ENCODE results near the gene CDH23.

DNA sequence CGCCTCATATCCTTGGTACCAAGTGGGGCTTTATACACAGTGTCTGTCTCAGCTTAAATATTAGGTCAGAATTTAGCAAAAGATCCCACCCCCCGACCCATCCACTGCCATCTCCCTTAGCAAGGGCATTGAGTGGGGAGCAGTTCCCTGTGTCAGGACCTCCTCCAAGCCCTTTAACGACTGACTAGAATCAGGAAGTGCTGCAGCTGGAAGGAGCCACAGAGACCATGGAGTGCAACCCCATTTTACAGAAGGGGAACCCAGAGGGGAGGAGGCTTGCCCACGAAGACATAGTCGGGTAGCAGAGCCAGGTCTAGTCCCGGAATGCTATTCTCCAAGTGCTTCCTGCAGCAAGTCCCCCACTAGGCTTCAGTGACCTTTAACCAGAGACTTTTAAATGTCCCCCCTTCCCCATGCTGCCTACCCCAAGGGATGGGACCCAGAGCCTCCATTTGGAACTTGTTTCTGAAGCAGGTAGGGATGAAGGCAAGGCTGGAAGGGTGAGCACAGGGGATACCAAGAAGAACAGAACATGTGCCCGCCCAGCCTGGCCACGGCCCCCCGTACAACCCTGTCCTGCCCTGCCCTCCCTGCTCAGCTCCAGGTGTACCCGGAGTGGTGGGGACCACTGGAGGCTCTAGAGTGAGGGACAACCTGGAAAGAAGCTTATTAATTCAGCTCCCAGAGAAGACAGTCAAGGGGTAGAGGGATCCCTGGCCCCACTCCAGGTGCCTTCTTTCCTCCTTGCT lies 281.5 kb downstream of the CDH23 start:
- TF ChIP-seq CTCF (IDR thresholded peaks at IDR 0.05) (no peak), POLR2A (IDR thresholded peaks at IDR 0.05) (no peak)

All from uterus (tissue), 2 donors.